WTC11 (cell line): Measurements from ENCODE around the gene ULK4. TPM values are rescaled to one million over a fixed set of nuclear protein-coding genes. Genes with fewer than 3 reads are reported as not detected.

Source experiments
- ATAC-seq: fragments of 200-7000 bp; cut with Tn5 transposase; 2 replicates; pipeline ENCODE4 v1.10.0; 2021; ENCODE audit warnings: mild to moderate bottlenecking, moderate library complexity
- CTCF ChIA-PET: fragments of 300-600 bp; sonication (Branson Sonifier 250); formaldehyde crosslinking; loops from one replicate; lab custom pipeline; 2021; ENCODE audit warnings: antibody characterized with exemption; lab: Charles Lee
- POLR2A ChIA-PET: fragments of 350-600 bp; sonication (Branson Sonifier 250); formaldehyde crosslinking; loops from one replicate; lab custom pipeline; 2021; ENCODE audit warnings: antibody characterized with exemption; lab: Charles Lee
- DNase-seq: peaks from one replicate; pipeline ENCODE4 v3.0.0; 2021; ENCODE audit warnings: low spot score
- H3K27ac Mint-ChIP-seq: 2 replicates; pipeline ENCODE4 v1.8.0; 2021; ENCODE audit warnings: mixed read lengths
- H3K27me3 Mint-ChIP-seq: 2 replicates; pipeline ENCODE4 v1.8.0; 2021; ENCODE audit warnings: low read depth, mild to moderate bottlenecking, moderate library complexity, mixed read lengths
- H3K36me3 Mint-ChIP-seq: 2 replicates; pipeline ENCODE4 v1.8.0; 2021; ENCODE audit warnings: mixed read lengths
- H3K4me1 Mint-ChIP-seq: 2 replicates; pipeline ENCODE4 v1.8.0; 2022; ENCODE audit warnings: mixed read lengths
- H3K4me3 Mint-ChIP-seq: 2 replicates; pipeline ENCODE4 v1.8.0; 2021; ENCODE audit warnings: mild to moderate bottlenecking, moderate library complexity, mixed read lengths
- H3K9me3 Mint-ChIP-seq: 2 replicates; pipeline ENCODE4 v1.8.0; 2021; ENCODE audit warnings: mixed read lengths
- ATF1 ChIP-seq: sonication (generic); formaldehyde crosslinking; IDR thresholded peaks from 2 replicates; pipeline ENCODE4 v1.8.1; 2023; ENCODE audit warnings: mild to moderate bottlenecking, moderate library complexity, missing genetic modification reagents
- ESRRA ChIP-seq: sonication (generic); formaldehyde crosslinking; IDR thresholded peaks from 2 replicates; pipeline ENCODE4 v1.8.1; 2022; ENCODE audit warnings: mild to moderate bottlenecking, missing genetic modification reagents, borderline replicate concordance
- FOXP1 ChIP-seq: sonication (generic); formaldehyde crosslinking; IDR thresholded peaks from 2 replicates; pipeline ENCODE4 v1.8.0; 2022; ENCODE audit warnings: missing genetic modification reagents, mild to moderate bottlenecking, moderate library complexity, borderline replicate concordance
- GRHL2 ChIP-seq: fragments of 250-450 bp; sonication (Bioruptor Pico); IDR thresholded peaks from 2 replicates; pipeline ENCODE4 v1.8.0; 2022; ENCODE audit warnings: mild to moderate bottlenecking, moderate library complexity; ENCODE audit not compliant: insufficient replicate concordance, severe bottlenecking
- MXD4 ChIP-seq: fragments of 250-450 bp; sonication (Bioruptor Pico); IDR thresholded peaks from 2 replicates; pipeline ENCODE4 v1.8.0; 2021; ENCODE audit warnings: mild to moderate bottlenecking, moderate library complexity, borderline replicate concordance
- NR1H2 ChIP-seq: sonication (generic); formaldehyde crosslinking; IDR thresholded peaks from 2 replicates; pipeline ENCODE4 v1.9.0; 2021; ENCODE audit warnings: mild to moderate bottlenecking, moderate library complexity, missing genetic modification reagents
- OVOL2 ChIP-seq: fragments of 250-450 bp; sonication (Bioruptor Pico); IDR thresholded peaks from 2 replicates; pipeline ENCODE4 v1.9.0; 2021; ENCODE audit warnings: mild to moderate bottlenecking, borderline replicate concordance
- RELA ChIP-seq: sonication (generic); formaldehyde crosslinking; IDR thresholded peaks from 2 replicates; pipeline ENCODE4 v1.8.1; 2022; ENCODE audit warnings: missing genetic modification reagents, mild to moderate bottlenecking, borderline replicate concordance
- SMAD4 ChIP-seq: sonication (generic); formaldehyde crosslinking; IDR thresholded peaks from 2 replicates; pipeline ENCODE4 v1.8.0; 2022; ENCODE audit warnings: mild to moderate bottlenecking, missing genetic modification reagents
- TCF7 ChIP-seq: sonication (generic); formaldehyde crosslinking; IDR thresholded peaks from 2 replicates; pipeline ENCODE4 v1.8.0; 2022; ENCODE audit warnings: mild to moderate bottlenecking, low read depth, missing genetic modification reagents, moderate library complexity
- TEAD4 ChIP-seq: sonication (generic); formaldehyde crosslinking; IDR thresholded peaks from 2 replicates; pipeline ENCODE4 v1.8.0; 2022; ENCODE audit warnings: mild to moderate bottlenecking, missing genetic modification reagents
- ZNF138 ChIP-seq: sonication (generic); formaldehyde crosslinking; conservative IDR thresholded peaks from 2 replicates; pipeline ENCODE4 v1.8.1; 2022; ENCODE audit warnings: mild to moderate bottlenecking, moderate library complexity, missing genetic modification reagents
- total RNA-seq: library from RNA; stranded (reverse); gene quantifications from 3 replicates; pipeline ENCODE4 v1.2.3, GENCODE V29; 2021
- TF ChIP-seq, protein P1 (sequence below): fragments of 250-450 bp; sonication (Bioruptor Pico); IDR thresholded peaks from 2 replicates; pipeline ENCODE4 v1.9.0; 2021; ENCODE audit warnings: mild to moderate bottlenecking
- TF ChIP-seq, protein P2 (sequence below): fragments of 250-450 bp; sonication (Bioruptor Pico); IDR thresholded peaks from 2 replicates; pipeline ENCODE4 v1.8.0; 2021; ENCODE audit warnings: mild to moderate bottlenecking
- TF ChIP-seq, protein P3 (sequence below): sonication (generic); formaldehyde crosslinking; IDR thresholded peaks from 2 replicates; pipeline ENCODE4 v1.8.1; 2023; ENCODE audit warnings: mild to moderate bottlenecking, missing genetic modification reagents
- TF ChIP-seq, protein P4 (sequence below): fragments of 250-450 bp; sonication (Bioruptor Pico); IDR thresholded peaks from 2 replicates; pipeline ENCODE4 v1.9.0; 2021; ENCODE audit warnings: mild to moderate bottlenecking
- TF ChIP-seq, protein P5 (sequence below): fragments of 250-450 bp; sonication (Bioruptor Pico); IDR thresholded peaks from 2 replicates; pipeline ENCODE4 v1.9.0; 2021; ENCODE audit warnings: moderate library complexity, mild to moderate bottlenecking, inconsistent platforms, borderline replicate concordance

The ULK4 gene
- total RNA-seq, 1 experiment from 2014 or later = 9.2 TPM

DNA sequence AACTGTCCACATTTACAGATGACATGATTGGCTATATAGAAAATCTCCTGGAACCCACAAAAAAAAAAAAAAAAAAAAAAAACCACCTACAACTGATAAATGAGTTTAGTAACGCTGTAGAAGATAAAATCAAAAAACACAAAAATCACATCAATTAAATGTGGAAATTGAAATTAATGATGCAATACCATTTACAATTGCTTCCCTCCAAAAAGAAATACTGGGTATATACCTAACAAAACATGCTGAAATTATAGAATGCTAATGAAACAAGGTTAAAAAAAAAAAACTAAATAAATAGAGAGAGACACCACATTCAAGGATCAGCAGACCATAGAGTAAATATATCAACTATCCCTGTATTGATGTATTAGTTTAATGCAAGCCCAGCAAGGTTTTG is 215.7 kb downstream of the ULK4 start:
- Mint-ChIP-seq H3K4me1 (peaks cover 12% of the 10 kb centered on the region), H3K36me3 (no peaks in the 10 kb centered on the region), H3K9me3 (peaks cover 8% of the 10 kb centered on the region; the same call in 1 of the 2 replicates), H3K27me3 (no peaks in the 10 kb centered on the region), H3K27ac (no peak overlapping the region), H3K4me3 (no peak overlapping the region)
- ATAC-seq (no peak), DNase-seq (no peak)
- TF ChIP-seq ZNF138 = no peak
- TF ChIP-seq MXD4 = no peak
- TF ChIP-seq, protein P1, sequence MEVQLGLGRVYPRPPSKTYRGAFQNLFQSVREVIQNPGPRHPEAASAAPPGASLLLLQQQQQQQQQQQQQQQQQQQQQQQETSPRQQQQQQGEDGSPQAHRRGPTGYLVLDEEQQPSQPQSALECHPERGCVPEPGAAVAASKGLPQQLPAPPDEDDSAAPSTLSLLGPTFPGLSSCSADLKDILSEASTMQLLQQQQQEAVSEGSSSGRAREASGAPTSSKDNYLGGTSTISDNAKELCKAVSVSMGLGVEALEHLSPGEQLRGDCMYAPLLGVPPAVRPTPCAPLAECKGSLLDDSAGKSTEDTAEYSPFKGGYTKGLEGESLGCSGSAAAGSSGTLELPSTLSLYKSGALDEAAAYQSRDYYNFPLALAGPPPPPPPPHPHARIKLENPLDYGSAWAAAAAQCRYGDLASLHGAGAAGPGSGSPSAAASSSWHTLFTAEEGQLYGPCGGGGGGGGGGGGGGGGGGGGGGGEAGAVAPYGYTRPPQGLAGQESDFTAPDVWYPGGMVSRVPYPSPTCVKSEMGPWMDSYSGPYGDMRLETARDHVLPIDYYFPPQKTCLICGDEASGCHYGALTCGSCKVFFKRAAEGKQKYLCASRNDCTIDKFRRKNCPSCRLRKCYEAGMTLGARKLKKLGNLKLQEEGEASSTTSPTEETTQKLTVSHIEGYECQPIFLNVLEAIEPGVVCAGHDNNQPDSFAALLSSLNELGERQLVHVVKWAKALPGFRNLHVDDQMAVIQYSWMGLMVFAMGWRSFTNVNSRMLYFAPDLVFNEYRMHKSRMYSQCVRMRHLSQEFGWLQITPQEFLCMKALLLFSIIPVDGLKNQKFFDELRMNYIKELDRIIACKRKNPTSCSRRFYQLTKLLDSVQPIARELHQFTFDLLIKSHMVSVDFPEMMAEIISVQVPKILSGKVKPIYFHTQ (CRISPR knock-in tag) = no peak
- TF ChIP-seq GRHL2 = no peak
- TF ChIP-seq, protein P2, sequence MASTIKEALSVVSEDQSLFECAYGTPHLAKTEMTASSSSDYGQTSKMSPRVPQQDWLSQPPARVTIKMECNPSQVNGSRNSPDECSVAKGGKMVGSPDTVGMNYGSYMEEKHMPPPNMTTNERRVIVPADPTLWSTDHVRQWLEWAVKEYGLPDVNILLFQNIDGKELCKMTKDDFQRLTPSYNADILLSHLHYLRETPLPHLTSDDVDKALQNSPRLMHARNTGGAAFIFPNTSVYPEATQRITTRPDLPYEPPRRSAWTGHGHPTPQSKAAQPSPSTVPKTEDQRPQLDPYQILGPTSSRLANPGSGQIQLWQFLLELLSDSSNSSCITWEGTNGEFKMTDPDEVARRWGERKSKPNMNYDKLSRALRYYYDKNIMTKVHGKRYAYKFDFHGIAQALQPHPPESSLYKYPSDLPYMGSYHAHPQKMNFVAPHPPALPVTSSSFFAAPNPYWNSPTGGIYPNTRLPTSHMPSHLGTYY (CRISPR knock-in tag) = no peak
- no peak for TF ChIP-seq FOXP1 (CRISPR knock-in tag)
- TF ChIP-seq, protein P3, sequence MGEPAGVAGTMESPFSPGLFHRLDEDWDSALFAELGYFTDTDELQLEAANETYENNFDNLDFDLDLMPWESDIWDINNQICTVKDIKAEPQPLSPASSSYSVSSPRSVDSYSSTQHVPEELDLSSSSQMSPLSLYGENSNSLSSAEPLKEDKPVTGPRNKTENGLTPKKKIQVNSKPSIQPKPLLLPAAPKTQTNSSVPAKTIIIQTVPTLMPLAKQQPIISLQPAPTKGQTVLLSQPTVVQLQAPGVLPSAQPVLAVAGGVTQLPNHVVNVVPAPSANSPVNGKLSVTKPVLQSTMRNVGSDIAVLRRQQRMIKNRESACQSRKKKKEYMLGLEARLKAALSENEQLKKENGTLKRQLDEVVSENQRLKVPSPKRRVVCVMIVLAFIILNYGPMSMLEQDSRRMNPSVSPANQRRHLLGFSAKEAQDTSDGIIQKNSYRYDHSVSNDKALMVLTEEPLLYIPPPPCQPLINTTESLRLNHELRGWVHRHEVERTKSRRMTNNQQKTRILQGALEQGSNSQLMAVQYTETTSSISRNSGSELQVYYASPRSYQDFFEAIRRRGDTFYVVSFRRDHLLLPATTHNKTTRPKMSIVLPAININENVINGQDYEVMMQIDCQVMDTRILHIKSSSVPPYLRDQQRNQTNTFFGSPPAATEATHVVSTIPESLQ (CRISPR knock-in tag) = no peak
- no peak for TF ChIP-seq RELA (CRISPR knock-in tag)
- ChIA-PET CTCF (no interaction called here), POLR2A (no interaction called here)

DNA sequence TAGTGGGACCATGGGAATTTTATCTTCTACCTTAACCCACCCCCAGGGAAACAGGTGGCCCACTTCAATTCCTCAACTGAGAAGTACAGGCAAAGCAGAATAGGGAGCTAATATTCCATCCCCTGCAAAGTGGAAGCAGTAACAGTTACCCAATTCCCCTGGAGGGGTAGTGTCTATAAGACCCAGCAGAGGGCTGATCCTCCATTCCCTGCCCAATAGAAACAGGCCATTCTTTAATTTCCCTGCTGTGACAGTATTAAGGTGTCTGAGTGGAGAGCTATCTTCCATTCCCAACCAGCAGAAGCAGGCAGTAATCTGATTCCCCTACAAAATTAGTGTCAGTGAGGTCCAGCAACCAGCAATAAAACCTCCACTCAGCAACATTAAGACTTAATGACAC is 219.8 kb downstream of the ULK4 start:
- Mint-ChIP-seq H3K4me3 (no peak overlapping the region), H3K4me1 (peaks cover 19% of the 10 kb centered on the region), H3K9me3 (peaks cover 6% of the 10 kb centered on the region), H3K27me3 (no peaks in the 10 kb centered on the region), H3K27ac (no peak overlapping the region), H3K36me3 (peaks cover 4% of the 10 kb centered on the region; the same call in 1 of the 2 replicates)
- no peak for TF ChIP-seq OVOL2 (CRISPR knock-in tag)
- TF ChIP-seq NR1H2 = no peak
- ATAC-seq (peak; percentile 97), DNase-seq (no peak)
- CTCF ChIA-PET = interaction anchor here (0.7 to 1.3 kb wide), 3 partner anchors 13 to 121 kb away, joined by 3 to 5 read pairs (median 3); no protein-coding TSS in a partner anchor
- POLR2A ChIA-PET = no interaction called here

DNA sequence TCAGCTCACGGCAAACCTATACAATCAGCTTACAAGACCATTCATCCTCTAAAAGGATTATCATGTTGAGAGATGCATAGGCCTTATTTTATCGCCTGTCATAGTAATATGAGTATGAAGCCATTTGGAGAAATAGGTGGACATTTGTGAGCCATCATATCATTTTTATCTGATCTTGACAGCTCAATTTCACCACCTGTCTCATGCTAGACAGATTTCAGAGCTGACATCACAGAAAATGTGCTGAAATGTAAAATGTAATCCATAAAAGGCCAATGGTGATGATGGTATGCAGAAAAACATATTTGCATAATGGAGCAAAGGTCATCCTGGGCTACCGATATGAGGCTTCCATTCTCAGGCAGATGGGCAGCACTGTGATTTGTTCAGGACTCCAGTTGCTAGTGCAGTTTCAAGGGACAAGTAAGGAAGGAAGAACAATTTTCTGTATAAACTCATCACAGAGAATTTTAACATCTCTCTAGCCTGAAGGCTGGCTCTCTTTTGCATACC is 221.5 kb downstream of the ULK4 start:
- no peaks in the 10 kb centered on the region for H3K27me3 Mint-ChIP-seq
- peaks cover 6% of the 10 kb centered on the region for H3K9me3 Mint-ChIP-seq
- TF ChIP-seq TEAD4 (CRISPR knock-in tag) = no peak
- no peak for DNase-seq
- no peak overlapping the region for H3K27ac Mint-ChIP-seq
- peaks cover 19% of the 10 kb centered on the region for H3K4me1 Mint-ChIP-seq
- ChIA-PET CTCF (interaction anchor here (1.2 kb wide), 1 partner anchor 29 kb away, joined by 3 read pairs; no protein-coding TSS in a partner anchor), POLR2A (no interaction called here)
- peaks cover 4% of the 10 kb centered on the region; the same call in 1 of the 2 replicates for H3K36me3 Mint-ChIP-seq
- H3K4me3 Mint-ChIP-seq = no peak overlapping the region
- ATAC-seq = no peak

DNA sequence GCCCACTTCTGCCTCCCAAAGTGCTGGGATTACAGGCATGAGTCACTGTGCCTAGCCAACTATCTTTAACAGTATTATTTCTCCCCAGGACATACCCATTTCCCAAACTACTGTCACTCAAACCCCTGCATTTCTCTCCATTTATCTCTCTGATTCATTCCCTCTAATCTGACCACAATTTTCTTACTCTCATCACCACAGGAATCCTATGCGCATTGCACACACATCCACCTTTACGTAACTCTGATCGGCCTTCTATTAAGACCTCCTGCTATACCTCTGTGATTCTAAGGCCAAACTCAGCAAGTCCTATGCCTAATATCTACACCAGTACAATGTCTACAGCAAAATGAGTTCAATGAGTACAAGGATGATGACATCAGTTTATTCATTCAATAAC is 235.0 kb downstream of the ULK4 start:
- ATAC-seq (no peak), DNase-seq (no peak)
- peaks cover 10% of the 10 kb centered on the region for H3K9me3 Mint-ChIP-seq
- no peak overlapping the region; the same call in 1 of the 2 replicates for H3K27ac Mint-ChIP-seq
- CTCF ChIA-PET = no interaction called here
- no peaks in the 10 kb centered on the region for H3K36me3 Mint-ChIP-seq
- H3K27me3 Mint-ChIP-seq = no peaks in the 10 kb centered on the region
- 0 out of 2 replicates have a peak, but pooled peaks cover 2% of the 10 kb centered on the region for H3K4me1 Mint-ChIP-seq
- H3K4me3 Mint-ChIP-seq = no peak overlapping the region
- POLR2A ChIA-PET = no interaction called here
- TF ChIP-seq SMAD4 (no peak), TEAD4 (CRISPR knock-in tag) (no peak), GRHL2 (no peak), FOXP1 (CRISPR knock-in tag) (no peak), TCF7 (CRISPR knock-in tag) (no peak), ATF1 (CRISPR knock-in tag) (no peak), ESRRA (no peak), MXD4 (no peak)
- TF ChIP-seq, protein P4, sequence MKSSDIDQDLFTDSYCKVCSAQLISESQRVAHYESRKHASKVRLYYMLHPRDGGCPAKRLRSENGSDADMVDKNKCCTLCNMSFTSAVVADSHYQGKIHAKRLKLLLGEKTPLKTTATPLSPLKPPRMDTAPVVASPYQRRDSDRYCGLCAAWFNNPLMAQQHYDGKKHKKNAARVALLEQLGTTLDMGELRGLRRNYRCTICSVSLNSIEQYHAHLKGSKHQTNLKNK (CRISPR knock-in tag) = no peak
- TF ChIP-seq, protein P5, sequence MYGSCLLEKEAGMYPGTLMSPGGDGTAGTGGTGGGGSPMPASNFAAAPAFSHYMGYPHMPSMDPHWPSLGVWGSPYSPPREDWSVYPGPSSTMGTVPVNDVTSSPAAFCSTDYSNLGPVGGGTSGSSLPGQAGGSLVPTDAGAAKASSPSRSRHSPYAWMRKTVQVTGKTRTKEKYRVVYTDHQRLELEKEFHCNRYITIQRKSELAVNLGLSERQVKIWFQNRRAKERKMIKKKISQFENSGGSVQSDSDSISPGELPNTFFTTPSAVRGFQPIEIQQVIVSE (CRISPR knock-in tag) = no peak
